ENCODE measurements around the gene DTD1. TPM values are rescaled to one million over a fixed set of nuclear protein-coding genes. Genes with fewer than 3 reads are reported as not detected.

DTD1 gene
- total RNA-seq, 1 donor from 2014 or later = 29.8 TPM

GRCh38 chr20:18811186-18811585 is 223.3 kb downstream of the DTD1 start:
- no peaks in the 10 kb centered on the region for H3K9me3 Mint-ChIP-seq
- DNase-seq (ENCODE audit: extremely low spot score, unreplicated experiment) = no peak
- peaks cover 10% of the 10 kb centered on the region for H3K27me3 Mint-ChIP-seq
- TF ChIP-seq, protein P1, sequence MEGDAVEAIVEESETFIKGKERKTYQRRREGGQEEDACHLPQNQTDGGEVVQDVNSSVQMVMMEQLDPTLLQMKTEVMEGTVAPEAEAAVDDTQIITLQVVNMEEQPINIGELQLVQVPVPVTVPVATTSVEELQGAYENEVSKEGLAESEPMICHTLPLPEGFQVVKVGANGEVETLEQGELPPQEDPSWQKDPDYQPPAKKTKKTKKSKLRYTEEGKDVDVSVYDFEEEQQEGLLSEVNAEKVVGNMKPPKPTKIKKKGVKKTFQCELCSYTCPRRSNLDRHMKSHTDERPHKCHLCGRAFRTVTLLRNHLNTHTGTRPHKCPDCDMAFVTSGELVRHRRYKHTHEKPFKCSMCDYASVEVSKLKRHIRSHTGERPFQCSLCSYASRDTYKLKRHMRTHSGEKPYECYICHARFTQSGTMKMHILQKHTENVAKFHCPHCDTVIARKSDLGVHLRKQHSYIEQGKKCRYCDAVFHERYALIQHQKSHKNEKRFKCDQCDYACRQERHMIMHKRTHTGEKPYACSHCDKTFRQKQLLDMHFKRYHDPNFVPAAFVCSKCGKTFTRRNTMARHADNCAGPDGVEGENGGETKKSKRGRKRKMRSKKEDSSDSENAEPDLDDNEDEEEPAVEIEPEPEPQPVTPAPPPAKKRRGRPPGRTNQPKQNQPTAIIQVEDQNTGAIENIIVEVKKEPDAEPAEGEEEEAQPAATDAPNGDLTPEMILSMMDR (conservative IDR thresholded peaks at IDR 0.05) = no peak
- H3K27ac Mint-ChIP-seq = no peak overlapping the region
- no peak overlapping the region for H3K4me3 Mint-ChIP-seq
- H3K4me1 Mint-ChIP-seq (ENCODE audit: unreplicated experiment) = no peaks in the 10 kb centered on the region
- no peaks in the 10 kb centered on the region for H3K36me3 Mint-ChIP-seq

DNA sequence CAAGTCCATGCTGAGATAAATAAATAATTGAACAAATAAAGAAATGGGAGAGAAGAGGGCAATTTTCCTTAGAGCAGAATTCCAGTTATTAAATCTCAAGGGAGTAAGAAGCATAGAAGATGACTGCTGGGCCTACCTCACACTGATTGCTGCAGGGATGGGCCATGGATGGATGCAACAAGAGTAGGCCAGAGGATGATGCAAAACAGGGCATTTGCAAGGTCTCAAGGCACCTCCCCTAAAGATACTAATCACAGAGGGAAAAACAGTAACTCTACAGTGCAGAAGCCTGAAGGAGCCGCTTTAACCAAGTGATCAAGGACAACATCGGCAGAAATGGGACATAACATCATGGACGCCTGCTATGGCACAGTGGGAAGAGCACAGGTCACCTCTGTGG is 224.1 kb downstream of the DTD1 start:
- Mint-ChIP-seq H3K4me1 (ENCODE audit: unreplicated experiment) (no peaks in the 10 kb centered on the region), H3K27ac (no peak overlapping the region), H3K36me3 (no peaks in the 10 kb centered on the region), H3K9me3 (no peaks in the 10 kb centered on the region), H3K27me3 (peaks cover 10% of the 10 kb centered on the region), H3K4me3 (no peak overlapping the region)
- no peak for DNase-seq (ENCODE audit: extremely low spot score, unreplicated experiment)
- TF ChIP-seq, protein P1 (conservative IDR thresholded peaks at IDR 0.05) = no peak

DNA sequence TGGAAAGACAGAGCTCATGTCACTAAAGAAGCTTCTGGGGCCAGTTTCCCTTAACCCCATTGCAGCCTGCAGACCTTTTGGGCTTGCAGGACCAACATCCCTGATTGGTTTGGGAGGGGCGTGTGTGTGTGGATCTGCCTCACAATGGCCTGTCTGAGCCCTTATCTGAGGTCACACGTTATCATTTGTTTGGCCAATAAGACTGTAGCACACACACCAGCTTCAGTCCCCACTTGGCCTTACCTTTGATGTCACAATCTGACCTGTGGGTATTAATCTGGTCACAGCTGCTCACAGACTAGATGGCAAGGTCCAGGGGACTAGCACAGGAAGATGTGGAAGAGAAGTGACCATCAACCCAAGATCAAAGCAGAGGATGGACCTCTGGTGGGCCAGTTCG is 225.6 kb downstream of the DTD1 start, which contains the start of gene SCP2D1:
SCP2D1 (plus strand) TSS at position 301 of the 400 bp plus-strand sequence; CDS start at position 334, 33 bp downstream.
- H3K36me3 Mint-ChIP-seq = no peaks in the 10 kb centered on the region
- H3K27me3 Mint-ChIP-seq = peaks cover 10% of the 10 kb centered on the region
- H3K4me3 Mint-ChIP-seq = no peak within 1 kb of the TSS
- H3K4me1 Mint-ChIP-seq (ENCODE audit: unreplicated experiment) = no peaks in the 10 kb centered on the region
- no peaks in the 10 kb centered on the region for H3K9me3 Mint-ChIP-seq
- H3K27ac Mint-ChIP-seq = no peak within 1 kb of the TSS
- no peak for DNase-seq (ENCODE audit: extremely low spot score, unreplicated experiment)
- TF ChIP-seq, protein P1 (conservative IDR thresholded peaks at IDR 0.05) = no peak

- H3K9me3 Mint-ChIP-seq = no peaks in the 10 kb centered on the region
- H3K4me3 Mint-ChIP-seq = no peak overlapping the region
- TF ChIP-seq, protein P1 (conservative IDR thresholded peaks at IDR 0.05) = no peak
- H3K36me3 Mint-ChIP-seq = no peaks in the 10 kb centered on the region
- H3K4me1 Mint-ChIP-seq (ENCODE audit: unreplicated experiment) = no peaks in the 10 kb centered on the region
- no peak overlapping the region for H3K27ac Mint-ChIP-seq
- no peak for DNase-seq (ENCODE audit: extremely low spot score, unreplicated experiment)
- peaks cover 10% of the 10 kb centered on the region for H3K27me3 Mint-ChIP-seq
These were observed 227.5 kb downstream of the DTD1 start for GRCh38 chr20:18815194-18815942.

Other genes with a start within 250 kb of the DTD1 start
- gene DZANK1, start 121.0 kb upstream of the DTD1 start, total RNA-seq (ENCODE audit: low replicate concordance) = 3.3 and 6.5 TPM in 2 replicates
- gene POLR3F, start 120.7 kb upstream of the DTD1 start, total RNA-seq (ENCODE audit: low replicate concordance) = 8.5 and 10.7 TPM in 2 replicates
- gene RBBP9, start 90.8 kb upstream of the DTD1 start, total RNA-seq (ENCODE audit: low replicate concordance) = 14.0 and 20.7 TPM in 2 replicates
- 50.8 and 63.1 TPM in 2 replicates for gene SEC23B, start 80.1 kb upstream of the DTD1 start, total RNA-seq (ENCODE audit: low replicate concordance)
- gene SMIM26, start 20.6 kb upstream of the DTD1 start, total RNA-seq (ENCODE audit: low replicate concordance) = 61.6 and 66.4 TPM in 2 replicates
- not detected in 2 replicates for gene SCP2D1, start 225.7 kb downstream of the DTD1 start, total RNA-seq (ENCODE audit: low replicate concordance)

All from type B pancreatic cell (in vitro differentiated cells).